Glutamatergic neuron (in vitro differentiated cells): ENCODE data around the gene GFOD1. TPM values are rescaled to one million over a fixed set of nuclear protein-coding genes. Genes with fewer than 3 reads are reported as not detected.

Experiments
- DNase-seq: peaks from one replicate; pipeline ENCODE4 v3.0.0; 2022
- H3K27ac Mint-ChIP-seq: one replicate; pipeline ENCODE4 v1.8.0; 2020; ENCODE audit warnings: mild to moderate bottlenecking, mixed read lengths, inconsistent platforms; ENCODE audit not compliant: unreplicated experiment
- H3K27me3 Mint-ChIP-seq: one replicate; pipeline ENCODE4 v1.8.0; 2020; ENCODE audit warnings: mild to moderate bottlenecking, moderate library complexity, mixed read lengths, inconsistent platforms; ENCODE audit not compliant: unreplicated experiment
- H3K36me3 Mint-ChIP-seq: one replicate; pipeline ENCODE4 v1.8.0; 2020; ENCODE audit warnings: mild to moderate bottlenecking, mixed read lengths, inconsistent platforms; ENCODE audit not compliant: unreplicated experiment
- H3K4me1 Mint-ChIP-seq: one replicate; pipeline ENCODE4 v1.8.0; 2020; ENCODE audit warnings: mild to moderate bottlenecking, low read depth, mixed read lengths, inconsistent platforms; ENCODE audit not compliant: unreplicated experiment
- H3K4me3 Mint-ChIP-seq: one replicate; pipeline ENCODE4 v1.8.0; 2020; ENCODE audit warnings: mild to moderate bottlenecking, mixed read lengths, inconsistent platforms; ENCODE audit not compliant: unreplicated experiment
- H3K9me3 Mint-ChIP-seq: one replicate; pipeline ENCODE4 v1.8.0; 2020; ENCODE audit warnings: mild to moderate bottlenecking, moderate library complexity, mixed read lengths, inconsistent platforms; ENCODE audit not compliant: unreplicated experiment
- CTCF ChIP-seq: fragments of 200-600 bp; sonication (generic); IDR thresholded peaks from one replicate; pipeline ENCODE4 v1.5.0; 2021; ENCODE audit not compliant: partially characterized antibody, unreplicated experiment
- total RNA-seq: library from RNA; stranded (reverse); fragmentation: NEBNext Ultra II Directional; extraction: Animal tissue kit (Norgen Biotek cat#: 25700); gene quantifications from one replicate; pipeline ENCODE4 v1.2.1, GENCODE V29; 2021; ENCODE audit not compliant: unreplicated experiment

Gene GFOD1
- total RNA-seq, 1 donor from 2014 or later = 4.1 TPM

DNA sequence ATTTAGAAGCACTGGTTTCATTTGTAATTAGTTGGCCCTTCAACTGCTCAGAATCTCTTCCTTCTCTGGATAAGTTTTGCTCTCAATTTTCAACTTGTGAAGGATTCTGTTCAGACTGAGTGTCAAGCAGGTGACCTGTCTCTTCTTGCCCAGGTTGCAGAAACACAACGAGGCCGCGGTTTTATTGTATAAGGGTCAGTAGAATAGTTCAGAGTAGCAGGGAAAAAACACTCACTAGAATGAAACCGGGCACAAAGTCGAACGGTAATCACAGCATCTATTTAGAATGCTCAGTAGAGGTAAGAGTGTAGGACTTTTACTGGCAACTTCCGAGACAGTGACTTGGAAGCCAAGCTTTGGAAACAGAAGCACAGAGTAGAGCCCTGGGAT lies 17.9 kb upstream of the GFOD1 start:
- Mint-ChIP-seq H3K27ac (no peak overlapping the region), H3K4me3 (no peak overlapping the region), H3K27me3 (no peaks in the 10 kb centered on the region), H3K9me3 (peaks cover 2% of the 10 kb centered on the region), H3K36me3 (peaks cover 8% of the 10 kb centered on the region), H3K4me1 (no peaks in the 10 kb centered on the region)
- no peak for TF ChIP-seq CTCF
- DNase-seq = no peak

DNA sequence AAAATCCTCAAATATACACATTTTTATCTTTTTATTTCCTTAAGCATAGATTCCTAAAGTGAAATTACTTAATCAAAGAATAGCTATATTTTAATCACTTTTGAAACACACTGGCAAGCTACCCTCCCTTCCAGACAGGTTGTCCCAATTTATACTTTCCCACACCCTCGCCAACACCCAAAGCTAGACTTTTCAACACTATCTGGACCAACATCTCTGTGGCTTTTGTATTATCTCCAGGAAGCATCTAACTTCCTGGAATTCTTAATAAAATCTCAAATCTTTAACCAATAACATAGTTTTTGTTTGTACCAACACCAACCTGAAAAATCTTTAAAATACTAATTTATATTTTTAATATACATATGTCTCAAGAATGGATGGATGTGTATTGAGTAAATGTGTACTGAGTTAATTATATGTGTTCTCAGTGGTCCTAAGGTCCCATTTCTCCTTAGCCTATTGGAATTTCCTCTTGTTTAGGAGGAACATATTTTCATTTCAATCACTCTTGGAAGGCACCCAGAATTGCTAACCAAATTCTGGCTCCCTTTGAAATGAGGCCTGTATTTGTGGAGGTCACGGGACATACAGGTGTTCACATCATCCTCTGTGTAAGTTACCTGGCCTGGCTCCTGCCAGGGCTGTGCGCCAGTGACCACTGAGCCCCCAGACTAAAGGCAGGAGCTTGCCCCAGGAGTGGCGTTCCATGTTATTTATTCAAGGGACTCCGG lies 17.4 kb upstream of the GFOD1 start:
- no peaks in the 10 kb centered on the region for H3K27me3 Mint-ChIP-seq

GRCh38 chr6:13500915-13501314 lies 13.5 kb upstream of the GFOD1 start:
- no peak for DNase-seq
- no peak overlapping the region for H3K4me3 Mint-ChIP-seq
- no peak for TF ChIP-seq CTCF
- H3K9me3 Mint-ChIP-seq = no peaks in the 10 kb centered on the region
- no peaks in the 10 kb centered on the region for H3K27me3 Mint-ChIP-seq
- H3K4me1 Mint-ChIP-seq = no peaks in the 10 kb centered on the region
- no peak overlapping the region for H3K27ac Mint-ChIP-seq
- H3K36me3 Mint-ChIP-seq = no peaks in the 10 kb centered on the region

More for the DNA sequence above, 17.4 kb upstream of the GFOD1 start:
- Mint-ChIP-seq H3K27ac (no peak overlapping the region), H3K4me3 (no peak overlapping the region), H3K36me3 (peaks cover 2% of the 10 kb centered on the region), H3K9me3 (no peaks in the 10 kb centered on the region), H3K4me1 (no peaks in the 10 kb centered on the region)
- TF ChIP-seq CTCF = no peak
- DNase-seq = no peak

DNA sequence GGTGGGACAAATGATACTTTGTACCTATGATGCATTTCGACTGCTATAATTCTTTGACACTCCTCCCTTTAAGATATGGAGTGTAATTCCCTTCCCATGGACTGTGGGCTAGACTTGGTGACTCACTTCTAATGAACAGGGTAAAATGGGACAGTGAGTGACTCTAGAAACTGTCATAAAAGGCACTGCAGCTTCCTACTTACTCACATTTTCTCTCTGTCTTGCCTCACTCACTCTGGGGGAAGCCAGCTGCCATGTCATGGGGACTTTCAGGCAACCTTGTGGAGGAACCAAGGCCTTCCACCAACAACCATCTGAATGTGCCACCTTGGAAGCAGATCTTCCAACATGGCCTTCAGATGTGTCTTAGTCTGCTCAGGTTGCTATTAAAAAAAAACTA lies 12.9 kb upstream of the GFOD1 start:
- Mint-ChIP-seq H3K27ac (no peak overlapping the region), H3K9me3 (no peaks in the 10 kb centered on the region), H3K4me3 (no peak overlapping the region), H3K36me3 (no peaks in the 10 kb centered on the region), H3K27me3 (no peaks in the 10 kb centered on the region), H3K4me1 (no peaks in the 10 kb centered on the region)
- no peak for TF ChIP-seq CTCF
- no peak for DNase-seq

GRCh38 chr6:13496513-13497190 lies 9.3 kb upstream of the GFOD1 start:
- Mint-ChIP-seq H3K36me3 (no peaks in the 10 kb centered on the region), H3K27me3 (no peaks in the 10 kb centered on the region), H3K9me3 (no peaks in the 10 kb centered on the region), H3K4me3 (no peak overlapping the region), H3K4me1 (no peaks in the 10 kb centered on the region), H3K27ac (no peak overlapping the region)
- no peak for TF ChIP-seq CTCF
- no peak for DNase-seq
